CD4-positive, alpha-beta T cell treated with Interleukin-17A for 4 hours (primary cell): ENCODE data around the gene ARFIP1.

Experiments used
- DNase-seq: peaks from one replicate; pipeline ENCODE4 v3.0.0-alpha.2; 2020; ENCODE audit warnings: mixed read lengths

Gene ARFIP1

DNA sequence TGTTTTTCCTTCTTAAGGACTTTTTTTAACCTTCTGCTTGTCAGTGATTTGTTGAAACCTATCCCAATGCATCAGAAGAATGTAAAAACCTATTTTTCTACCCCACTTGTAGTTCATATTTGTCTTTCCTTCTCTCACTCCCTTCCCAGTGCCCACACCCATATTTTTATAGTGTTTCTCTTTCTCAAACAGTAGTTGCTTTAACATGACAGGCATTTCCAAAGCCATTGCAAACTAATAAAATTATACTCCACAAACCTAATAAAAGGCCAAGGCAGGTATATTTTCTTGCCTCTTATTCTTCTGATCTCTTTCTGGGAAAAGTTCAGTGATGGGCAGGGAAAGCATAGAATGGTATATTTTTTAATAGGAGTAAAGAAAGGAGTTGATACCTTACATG lies 120.6 kb downstream of the ARFIP1 start:
- no peak for DNase-seq

DNA sequence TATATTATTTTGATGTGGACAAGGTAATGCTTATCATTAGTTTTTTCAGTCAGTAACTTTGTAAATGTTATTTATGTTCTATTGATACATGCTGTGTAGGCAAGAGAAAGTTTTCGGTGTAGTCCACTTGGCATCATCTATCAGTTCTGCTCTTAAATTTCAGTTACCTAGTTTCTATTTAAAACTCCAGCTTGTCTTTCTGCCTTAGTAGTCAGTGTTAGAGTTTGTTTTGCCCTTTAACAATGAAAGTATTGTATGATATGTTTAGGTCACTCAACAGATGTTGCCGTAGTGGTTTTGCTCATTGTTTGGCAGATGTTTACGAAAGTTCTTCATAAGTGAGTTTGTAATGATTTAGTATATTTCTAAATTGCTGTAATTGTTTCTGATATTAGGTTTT lies 121.5 kb downstream of the ARFIP1 start:
- DNase-seq: no peak

DNA sequence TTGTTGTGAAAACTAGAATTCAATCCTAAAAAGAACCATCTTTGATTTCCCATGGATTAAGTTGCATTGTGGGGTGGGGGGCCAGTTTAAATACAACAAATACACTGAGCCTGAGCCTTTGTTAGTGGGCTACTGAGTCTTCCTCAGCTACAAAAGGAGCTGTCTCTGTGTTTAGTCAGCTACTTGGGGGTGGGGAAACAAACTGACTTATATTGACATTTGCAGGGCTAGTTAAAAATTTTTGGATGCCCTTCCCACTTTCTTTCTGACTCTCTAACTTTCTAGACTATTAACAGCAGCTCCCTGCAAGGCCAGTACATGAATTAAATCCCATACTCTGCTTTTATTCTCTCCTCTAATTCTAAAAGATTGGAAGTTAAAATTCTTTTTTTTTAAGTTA lies 123.9 kb downstream of the ARFIP1 start:
- no peak for DNase-seq

DNA sequence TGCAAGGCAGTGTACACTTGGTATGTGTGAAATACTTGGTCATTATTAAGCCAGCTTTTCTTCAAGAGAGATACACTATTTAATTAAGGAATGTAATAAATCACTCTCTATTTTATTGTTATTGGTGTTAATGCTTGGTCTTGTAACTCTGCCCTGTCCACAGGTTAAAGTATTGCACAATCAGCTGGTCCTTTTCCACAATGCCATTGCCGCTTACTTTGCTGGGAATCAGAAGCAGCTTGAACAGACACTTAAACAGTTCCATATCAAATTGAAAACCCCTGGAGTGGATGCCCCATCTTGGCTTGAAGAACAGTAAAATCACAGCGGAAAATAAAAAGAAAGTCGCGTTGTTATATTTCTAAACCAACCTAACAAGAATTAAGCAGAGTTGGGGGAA lies 130.1 kb downstream of the ARFIP1 start:
- DNase-seq: no peak

DNA sequence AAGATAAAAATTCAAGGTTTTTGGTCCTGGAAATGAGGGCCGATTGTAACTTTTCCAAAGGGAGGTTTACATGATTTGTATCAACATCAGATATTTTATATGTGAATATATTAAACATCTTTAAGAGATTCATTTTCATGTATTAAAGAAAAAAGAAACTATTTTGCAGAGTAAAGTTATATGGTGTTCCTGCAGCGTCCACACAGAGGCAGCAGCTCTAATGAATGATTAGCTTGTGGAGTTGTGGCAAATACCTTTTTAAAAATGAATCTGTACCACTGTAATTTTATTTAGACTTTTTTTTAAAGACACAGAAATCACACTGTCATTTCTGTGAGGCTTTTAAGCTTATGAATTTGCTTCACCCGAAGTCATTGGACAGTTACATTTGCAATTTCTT lies 130.8 kb downstream of the ARFIP1 start:
- DNase-seq: no peak

DNA sequence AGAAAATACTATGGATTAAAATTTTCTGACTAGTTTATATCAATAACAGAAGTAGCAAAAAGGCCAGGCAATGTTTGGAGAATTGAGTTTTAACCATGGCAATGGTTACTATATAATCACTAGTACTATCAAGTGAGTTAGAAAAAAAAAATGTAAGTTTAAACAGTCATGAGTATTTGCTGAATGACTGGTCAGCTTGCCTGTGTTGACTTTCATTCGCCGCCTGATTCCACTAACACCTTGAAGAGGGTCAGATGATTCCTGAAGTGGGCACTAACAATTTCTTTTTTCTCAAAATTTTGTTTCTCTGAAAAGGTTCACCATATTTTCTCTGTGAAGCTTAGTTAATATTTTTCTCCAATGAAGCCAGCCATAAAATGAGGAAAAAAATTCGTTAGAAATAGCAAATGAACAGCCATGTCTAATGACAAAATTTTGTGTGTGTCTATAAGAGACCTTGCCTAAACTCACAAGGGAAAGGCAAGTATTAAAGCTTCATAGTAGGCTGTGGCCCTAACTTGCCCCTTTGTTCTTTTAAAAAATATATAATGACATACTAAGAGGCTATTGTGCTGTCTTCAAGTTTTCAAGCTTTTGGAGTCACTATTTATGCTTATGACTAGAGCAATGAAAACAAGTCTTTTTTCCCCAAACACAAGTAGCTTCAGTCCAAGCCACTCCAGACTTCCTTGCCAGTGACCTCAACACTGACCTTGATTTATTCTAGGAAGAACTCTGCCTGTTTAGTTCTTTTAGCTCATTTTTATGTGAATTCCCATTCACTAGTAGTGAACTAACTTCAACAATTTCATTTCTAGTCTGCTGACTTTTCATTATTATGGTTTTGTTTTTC lies 138.0 kb downstream of the ARFIP1 start:
- DNase-seq: no peak

DNA sequence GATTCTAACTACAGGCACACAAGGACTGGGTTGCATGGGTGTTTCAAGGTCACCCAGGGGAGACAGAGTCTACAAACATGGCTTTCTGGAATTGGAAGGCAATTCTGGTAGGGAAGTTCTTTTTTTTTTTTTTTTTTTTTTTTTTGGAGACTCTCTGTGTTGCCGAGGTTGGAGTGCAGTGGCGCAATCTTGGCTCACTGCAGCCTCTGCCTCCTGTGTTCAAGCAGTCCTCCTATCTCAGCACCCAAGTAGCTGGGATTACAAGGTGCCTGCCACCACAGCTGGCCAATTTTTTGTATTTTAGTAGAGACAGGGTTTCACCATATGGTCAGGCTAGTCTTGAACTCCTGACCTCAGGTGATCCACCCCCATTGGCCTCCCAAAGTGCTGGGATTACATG lies 140.1 kb downstream of the ARFIP1 start:
- DNase-seq: no peak

DNA sequence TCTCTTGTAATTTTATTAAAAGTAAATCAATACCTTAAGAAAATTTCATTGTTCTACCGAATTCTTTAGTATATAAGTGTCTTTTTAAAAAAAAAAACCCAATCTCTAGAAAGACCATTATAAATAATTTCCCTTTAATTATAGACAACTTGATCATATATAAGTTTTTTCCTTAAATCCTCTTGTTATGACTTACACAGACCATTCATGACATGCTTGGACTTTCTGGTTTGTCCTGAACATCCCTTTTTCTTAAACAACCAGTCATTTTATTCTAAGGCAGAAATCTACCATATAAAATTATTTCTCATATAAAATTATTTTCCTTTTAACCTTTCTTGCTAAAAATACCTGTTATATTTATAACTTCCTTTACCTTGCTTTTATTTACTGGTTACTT lies 141.0 kb downstream of the ARFIP1 start:
- no peak for DNase-seq

DNA sequence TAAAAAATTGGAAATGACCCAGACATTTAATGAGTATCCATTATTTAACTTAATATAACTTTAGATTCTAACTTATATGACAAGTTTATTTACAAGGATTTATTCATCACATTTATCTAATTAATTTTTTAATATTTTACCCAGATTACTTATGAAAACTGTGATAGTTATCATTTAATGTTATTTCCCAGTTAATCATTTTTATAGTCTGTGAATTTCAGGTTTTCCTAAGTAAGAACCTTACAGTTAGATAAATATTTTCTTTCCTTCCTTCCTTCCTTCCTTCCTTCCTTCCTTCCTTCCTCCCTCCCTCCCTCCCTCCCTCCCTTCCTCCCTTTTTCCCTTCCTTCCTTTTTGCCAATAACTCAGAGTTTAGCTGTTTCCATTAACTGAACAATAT lies 141.5 kb downstream of the ARFIP1 start:
- no peak for DNase-seq

DNA sequence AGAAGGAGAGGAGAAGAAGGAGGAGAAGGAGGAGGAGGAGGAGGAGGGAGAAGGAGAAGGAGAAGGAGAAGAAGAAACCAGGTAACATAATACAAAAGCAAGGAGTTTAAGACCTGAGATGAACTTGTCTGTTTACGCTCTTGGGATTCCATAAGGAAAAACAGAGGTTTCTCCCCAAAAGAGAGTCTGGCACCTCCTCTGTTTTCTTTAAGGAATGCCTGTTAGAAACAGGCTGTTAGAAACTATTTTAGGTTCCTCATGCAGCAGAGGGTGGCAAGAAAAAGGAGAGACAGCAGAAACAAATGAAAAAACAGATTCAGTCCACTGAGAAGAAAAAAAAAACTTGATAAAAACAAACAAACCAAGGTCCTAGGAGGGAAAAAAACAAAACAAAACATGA lies 146.1 kb downstream of the ARFIP1 start:
- no peak for DNase-seq

DNA sequence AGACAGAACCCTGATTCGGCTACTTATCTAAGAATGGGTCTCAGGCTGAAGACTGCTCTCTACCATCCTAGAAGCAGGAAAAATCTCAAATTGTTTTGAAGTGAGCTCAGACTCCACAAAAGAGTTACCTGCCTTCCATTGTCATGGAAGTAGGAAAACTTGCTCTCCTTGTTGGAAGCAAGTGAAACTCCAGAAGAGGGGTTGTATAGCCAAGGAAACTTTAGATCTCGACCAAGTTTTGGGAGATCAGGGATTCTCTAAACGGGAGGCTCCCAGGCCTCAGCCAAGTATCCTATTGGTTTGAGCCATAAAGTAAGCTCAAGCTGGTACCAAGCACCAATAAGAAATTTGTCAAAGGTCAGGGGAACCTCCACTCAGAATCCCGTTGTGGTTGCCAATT lies 147.2 kb downstream of the ARFIP1 start:
- no peak for DNase-seq

DNA sequence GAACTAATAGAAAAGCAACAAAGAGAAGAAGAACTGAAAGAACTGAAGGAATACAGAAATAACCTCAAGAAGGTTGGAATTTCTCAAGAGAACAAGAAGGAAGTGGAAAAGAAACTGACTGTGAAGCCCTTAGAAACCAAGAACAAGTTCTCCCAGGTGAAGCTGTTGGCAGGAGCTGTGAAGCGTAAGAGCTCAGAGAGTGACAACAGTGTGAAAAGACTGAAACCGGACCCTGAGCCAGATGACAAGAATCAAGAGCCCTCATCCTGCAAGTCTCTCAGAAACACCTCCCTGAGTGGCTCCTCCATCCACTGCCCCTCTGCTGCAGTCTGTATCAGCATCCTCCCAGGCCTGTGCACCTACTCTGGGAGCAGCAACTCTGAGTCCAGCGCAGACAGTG lies 148.0 kb downstream of the ARFIP1 start:
- DNase-seq: no peak

DNA sequence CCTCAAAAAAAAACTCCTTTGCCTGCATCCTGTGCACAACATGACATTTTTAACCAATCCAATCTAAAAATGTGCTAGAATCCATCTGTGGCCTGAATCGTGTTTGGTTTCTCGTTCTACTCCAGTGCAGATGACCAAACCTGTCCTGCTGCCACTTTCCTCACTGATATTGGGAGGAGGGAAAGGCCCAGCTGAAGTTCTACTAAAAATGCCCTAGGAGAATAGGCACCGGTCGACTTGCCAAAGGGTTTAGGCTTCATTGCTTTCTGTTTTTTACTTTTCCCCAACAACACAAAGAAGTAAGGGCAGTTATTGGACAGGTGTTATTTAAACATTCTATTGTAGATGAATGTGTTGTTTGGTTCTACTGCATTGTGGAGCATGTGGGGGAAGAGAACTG lies 148.5 kb downstream of the ARFIP1 start:
- no peak for DNase-seq

DNA sequence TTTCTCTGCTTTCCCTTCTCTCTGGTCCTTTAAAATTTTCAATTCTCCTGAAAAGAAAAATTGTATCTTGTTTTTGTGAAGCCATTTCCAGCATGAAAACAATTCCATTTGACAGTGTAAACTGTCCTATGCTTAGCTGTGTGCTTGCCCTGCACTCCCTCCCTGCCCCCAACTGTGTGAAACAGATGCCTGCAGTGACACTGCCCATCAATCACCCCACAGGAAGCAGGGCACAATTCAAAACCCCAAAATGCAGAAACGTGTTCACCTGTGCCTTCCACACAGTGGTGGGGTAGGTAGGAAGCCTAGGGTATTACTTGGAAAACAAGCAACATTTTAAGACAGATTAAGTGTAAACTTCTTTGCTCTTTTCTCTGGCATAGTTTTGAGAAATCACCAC lies 150.1 kb downstream of the ARFIP1 start:
- no peak for DNase-seq

DNA sequence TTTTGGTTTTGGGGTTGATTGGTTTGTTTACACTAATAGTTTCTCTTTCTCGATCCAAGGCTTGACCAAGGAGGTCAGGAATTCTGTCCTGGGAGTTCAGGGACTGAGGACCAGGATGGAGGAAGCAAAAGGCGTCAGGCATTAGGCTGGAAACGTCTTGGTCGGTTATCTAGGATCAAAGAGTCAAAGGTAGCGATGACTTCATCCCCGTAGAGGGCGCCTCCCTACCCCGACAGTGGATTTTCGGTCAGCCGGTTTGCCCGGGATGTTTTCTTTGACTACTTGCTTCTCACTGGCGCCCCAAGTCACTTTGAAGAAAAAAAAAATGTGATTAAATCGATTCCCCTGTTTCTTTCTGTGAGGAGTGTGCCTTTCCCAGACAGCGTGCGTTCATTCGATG lies 155.4 kb downstream of the ARFIP1 start:
- DNase-seq: no peak

DNA sequence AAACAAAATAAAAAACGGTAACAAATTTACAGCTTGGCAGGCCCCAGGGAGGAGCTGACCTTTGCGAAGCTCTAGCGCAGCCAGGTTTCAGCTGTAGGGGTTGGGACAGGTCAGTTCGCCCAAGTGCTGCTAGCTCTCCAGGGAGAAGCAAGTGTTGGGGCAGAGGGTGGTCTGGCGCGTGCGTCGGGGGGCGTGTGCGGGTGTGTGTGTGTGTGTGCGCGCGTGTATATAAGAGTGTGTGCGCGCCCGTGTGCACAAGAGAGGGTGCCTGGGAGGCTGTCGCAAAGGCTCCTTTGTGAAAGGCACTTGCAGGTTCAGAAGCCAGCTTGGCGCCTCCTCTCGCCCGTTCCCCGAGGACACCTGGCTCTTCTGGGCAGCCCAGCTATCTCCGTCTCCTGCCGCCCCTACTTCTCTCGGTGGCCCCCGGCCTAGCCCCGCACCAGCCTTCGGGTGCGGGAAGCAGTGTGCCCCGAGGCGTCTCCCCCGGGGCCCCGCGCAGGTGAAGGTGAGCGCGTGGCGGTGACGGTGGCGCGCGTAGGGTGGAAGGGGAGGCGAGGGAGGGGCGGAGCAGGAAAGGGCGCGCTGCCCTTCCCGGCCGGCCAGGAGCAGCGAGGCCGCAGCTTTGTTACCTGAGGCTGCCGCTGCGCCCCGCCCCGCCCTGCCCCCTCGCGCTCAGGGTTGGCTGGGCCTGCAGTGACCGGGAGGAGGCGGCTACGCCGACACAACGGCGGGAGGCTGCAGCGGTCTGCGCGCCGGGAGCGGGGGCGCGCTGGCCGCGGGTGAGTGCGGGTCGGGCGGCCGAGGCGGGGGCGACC lies 156.1 kb downstream of the ARFIP1 start, which contains the start of gene FHDC1:
FHDC1 (plus strand) TSS at position 693 of the 815 bp plus-strand sequence. CDS start 6,735 bp downstream, outside the sequence.
- peak; percentile 4 for DNase-seq

DNA sequence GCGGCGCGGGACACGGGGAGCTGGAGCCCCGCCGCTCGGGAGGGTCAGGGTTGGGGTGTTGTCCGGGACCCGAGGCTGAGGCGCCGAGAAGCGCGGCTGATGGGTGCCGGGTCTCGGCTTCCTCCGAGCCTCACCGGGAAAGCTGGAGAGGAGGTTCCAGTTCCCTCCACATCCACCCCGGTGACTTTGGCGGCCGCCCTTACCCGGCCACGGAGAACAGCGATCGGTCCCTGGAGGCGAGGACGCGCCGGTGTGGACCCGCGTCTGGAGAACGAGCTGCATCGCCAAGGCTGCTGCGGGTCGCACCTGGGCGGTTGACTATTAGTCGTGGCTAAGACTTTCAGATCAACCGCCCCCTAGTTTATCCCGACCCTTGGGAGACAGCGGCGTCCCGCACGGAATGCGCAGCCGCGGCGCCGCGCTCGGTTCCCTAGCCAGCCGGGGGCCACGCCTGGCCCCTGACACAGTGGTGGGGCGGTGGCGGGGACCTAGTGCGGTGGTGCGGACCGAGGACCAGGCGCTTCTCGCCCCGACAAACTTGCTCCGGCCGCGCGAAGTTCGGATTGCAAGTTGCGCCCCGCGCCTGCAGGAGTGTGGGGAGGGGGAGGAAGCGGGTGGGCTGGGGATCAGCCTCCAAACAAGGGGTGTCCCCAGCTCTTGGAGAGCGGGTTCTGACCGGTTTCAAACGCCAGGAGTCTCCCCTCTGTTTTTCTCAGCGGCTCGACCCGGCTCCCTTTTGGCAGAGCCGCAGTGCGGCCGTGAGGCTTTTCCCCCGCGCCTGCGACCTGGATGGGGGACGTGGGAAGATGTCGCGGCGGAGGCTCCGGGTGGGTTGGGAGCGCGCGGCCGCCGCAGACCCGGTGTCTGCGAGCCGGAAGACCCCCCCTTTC lies 156.9 kb downstream of the ARFIP1 start:
- no peak for DNase-seq

DNA sequence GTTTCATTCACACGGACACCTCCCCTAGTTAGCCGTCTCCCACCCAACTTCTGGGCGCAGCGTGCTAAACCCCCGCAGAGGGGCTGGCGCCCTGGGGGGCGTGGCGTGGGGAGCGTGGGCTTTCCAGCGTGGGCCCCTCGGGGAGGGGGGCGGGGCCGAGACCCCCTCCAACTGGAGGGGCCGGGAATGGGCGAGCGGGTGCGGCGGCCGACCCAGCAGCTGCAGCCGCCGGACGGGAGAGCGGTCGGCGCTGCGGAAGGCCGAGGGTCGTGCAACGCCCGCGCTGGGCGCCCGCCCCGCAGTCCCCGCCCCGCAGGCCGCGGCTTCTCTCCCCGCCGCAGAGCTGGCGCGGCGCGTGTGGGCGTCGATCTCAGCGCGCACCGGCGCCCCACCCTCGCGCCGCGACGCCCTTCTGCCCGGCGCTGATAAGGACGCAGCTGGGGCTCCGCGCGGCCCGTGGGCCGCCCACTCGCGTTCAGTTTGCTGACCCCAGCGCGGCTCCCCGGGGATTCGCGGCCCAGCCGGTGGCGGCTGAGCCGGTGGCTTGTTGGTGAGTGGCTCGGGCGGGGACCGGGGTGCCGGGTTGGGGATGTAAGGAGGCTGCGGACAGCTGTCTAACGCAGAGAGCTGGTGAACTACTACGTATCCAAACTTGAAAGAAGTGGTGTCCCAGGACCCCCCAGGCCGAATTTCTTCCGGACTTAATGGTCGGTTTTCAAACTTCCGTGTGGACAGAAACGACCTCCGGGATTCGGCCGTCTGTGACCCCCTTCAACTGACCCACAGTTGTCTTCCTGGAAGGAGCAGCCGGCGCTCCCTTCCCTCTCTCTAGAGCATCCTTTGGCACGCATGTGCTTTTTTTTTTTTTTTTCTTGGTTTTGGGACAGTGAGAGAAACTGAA lies 157.8 kb downstream of the ARFIP1 start:
- peak; percentile 3 for DNase-seq

DNA sequence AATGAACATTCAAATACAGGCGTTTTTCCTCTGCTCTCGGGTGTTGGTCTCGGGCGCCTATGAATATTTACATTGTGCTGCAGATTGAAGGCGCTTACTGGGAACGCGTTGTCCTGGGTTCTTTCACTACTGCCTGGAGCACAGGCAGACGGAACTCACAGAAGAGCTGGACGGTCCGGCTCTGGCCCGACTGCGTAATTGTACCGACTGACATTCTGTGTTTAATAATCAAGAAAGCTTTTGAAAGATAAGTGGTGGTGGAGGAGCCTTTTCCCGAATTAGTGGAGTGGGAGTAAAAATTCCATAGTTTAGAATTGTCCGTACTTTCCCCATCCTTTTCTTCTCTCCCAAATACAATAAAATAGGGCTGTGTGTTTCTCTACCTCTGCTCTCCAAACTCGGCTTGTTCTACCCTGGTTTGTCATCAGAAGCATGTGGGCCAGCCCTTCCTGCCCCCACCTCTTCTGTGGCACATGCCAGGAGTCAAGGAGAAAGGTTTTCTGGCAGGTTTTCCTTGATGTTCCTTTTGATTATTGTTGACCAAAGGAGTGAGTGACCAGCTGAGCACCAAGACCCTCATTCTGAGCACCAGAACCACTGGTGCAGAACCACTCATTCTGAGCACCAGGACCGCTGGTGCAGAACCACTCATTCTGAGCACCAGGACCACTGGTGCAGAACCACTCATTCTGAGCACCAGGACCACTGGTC lies 158.6 kb downstream of the ARFIP1 start:
- no peak for DNase-seq

DNA sequence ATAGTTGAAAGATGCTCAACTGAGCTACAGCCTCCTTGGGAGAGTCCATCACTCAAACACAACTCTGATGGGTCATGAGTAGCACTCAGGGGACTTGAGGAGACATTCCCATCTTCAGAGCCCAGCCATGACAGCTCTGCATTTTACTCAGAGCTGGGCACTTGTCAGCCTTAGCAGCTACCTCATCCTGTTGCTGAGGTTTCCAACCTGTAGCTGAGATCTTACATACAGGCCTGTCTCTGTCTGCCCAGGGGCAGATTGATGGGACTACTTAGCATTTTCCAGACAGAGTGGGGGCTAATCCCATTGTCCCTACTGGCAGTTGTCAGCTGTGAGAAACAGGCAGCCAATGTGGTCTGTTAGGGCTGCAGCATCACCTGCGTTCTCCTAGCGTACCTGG lies 159.9 kb downstream of the ARFIP1 start:
- no peak for DNase-seq

DNA sequence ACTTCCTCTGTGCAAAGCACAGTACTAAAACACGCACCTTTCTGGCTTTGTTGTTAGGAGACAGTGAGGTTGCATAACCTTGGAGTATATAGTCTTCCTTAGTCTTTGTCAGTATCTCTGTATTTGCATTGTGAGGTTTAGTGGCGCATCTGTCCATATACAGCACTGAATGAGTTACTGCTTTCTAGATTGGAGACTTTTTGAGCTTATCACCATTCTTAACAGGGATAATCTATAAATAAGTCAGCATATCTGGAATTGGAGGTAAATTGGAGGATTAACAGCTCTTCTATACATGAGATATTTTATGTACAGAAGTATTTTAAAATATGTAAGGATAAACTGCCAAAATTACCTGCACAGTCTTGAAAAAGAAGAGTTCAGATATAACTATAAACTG lies 160.7 kb downstream of the ARFIP1 start:
- no peak for DNase-seq
